Astrocyte (in vitro differentiated cells and primary cell): Measurements from ENCODE around the gene ASPSCR1.

Source experiments
- CTCF ChIP-seq: IDR thresholded peaks from 2 replicates; pipeline ENCODE4 v1.5.1; 2011; ENCODE audit warnings: low read depth, mild to moderate bottlenecking, inconsistent platforms, low read length, moderate library complexity; ENCODE audit not compliant: insufficient read depth
- EZH2 ChIP-seq: IDR thresholded peaks from 2 replicates; pipeline ENCODE4 v1.6.1; 2012; ENCODE audit warnings: mild to moderate bottlenecking, low read length, inconsistent platforms; ENCODE audit not compliant: insufficient read depth

GRCh38 chr17:81947189-81947588 lies 30.2 kb upstream of the ASPSCR1 start, which contains the start of gene MYADML2:
- TF ChIP-seq CTCF (no peak), EZH2 (no peak)
